Neuronal stem cell (in vitro differentiated cells): ENCODE results near the gene GLG1.

Experiments
- DNase-seq: peaks from one replicate; pipeline ENCODE4 v3.0.0-alpha.2; 2013; ENCODE audit warnings: low spot score
- H2AFZ ChIP-seq: one replicate; pipeline ENCODE4 v1.6.1; 2013; ENCODE audit warnings: mild to moderate bottlenecking, low read length, inconsistent platforms
- H2AK5ac ChIP-seq: 2 replicates; pipeline ENCODE4 v1.6.1; 2013; ENCODE audit warnings: low read depth, mild to moderate bottlenecking, inconsistent platforms, low read length, moderate library complexity, mixed read lengths
- H2BK120ac ChIP-seq: 2 replicates; pipeline ENCODE4 v1.6.1; 2013; ENCODE audit warnings: low read depth, mild to moderate bottlenecking, inconsistent platforms, low read length, moderate library complexity, mixed read lengths
- H2BK12ac ChIP-seq: one replicate; pipeline ENCODE4 v1.6.1; 2013; ENCODE audit warnings: low read length, inconsistent platforms
- H2BK15ac ChIP-seq: 2 replicates; pipeline ENCODE4 v1.6.1; 2013; ENCODE audit warnings: mild to moderate bottlenecking, low read length, inconsistent platforms, mixed read lengths
- H2BK5ac ChIP-seq: one replicate; pipeline ENCODE4 v1.6.1; 2013; ENCODE audit warnings: inconsistent platforms, mild to moderate bottlenecking, low read length, moderate library complexity
- H3K14ac ChIP-seq: one replicate; pipeline ENCODE4 v1.6.1; 2013; ENCODE audit warnings: low read length, inconsistent platforms
- H3K18ac ChIP-seq: 2 replicates; pipeline ENCODE4 v1.6.1; 2013; ENCODE audit warnings: low read length, inconsistent platforms
- H3K23ac ChIP-seq: 2 replicates; pipeline ENCODE4 v1.6.1; 2013; ENCODE audit warnings: low read depth, mild to moderate bottlenecking, mixed read lengths, low read length, inconsistent platforms; ENCODE audit not compliant: poor library complexity
- H3K27ac ChIP-seq: replicated peaks from 3 replicates; pipeline ENCODE4 v1.5.1; 2013; ENCODE audit warnings: low read length, inconsistent platforms
- H3K27me3 ChIP-seq, 3 experiments: 2 replicates each; pipeline ENCODE4 v1.6.1; 2013; ENCODE audit warnings: low read length in 3 of 3, mild to moderate bottlenecking in 2 of 3, inconsistent platforms in 1 of 3, low read depth in 1 of 3, mixed read lengths in 1 of 3, moderate library complexity in 1 of 3; ENCODE audit not compliant: control insufficient read depth in 3 of 3, insufficient read depth in 3 of 3
- H3K36me3 ChIP-seq, 2 donors: replicated peaks in 1 of 2; 2 replicates each; pipeline ENCODE4 v1.6.1; 2013; ENCODE audit warnings: low read length in 2 of 2; ENCODE audit not compliant: control insufficient read depth in 2 of 2, insufficient read depth in 2 of 2
- H3K4ac ChIP-seq: 2 replicates; pipeline ENCODE4 v1.6.1; 2013; ENCODE audit warnings: inconsistent platforms, mild to moderate bottlenecking, low read length, moderate library complexity
- H3K4me1 ChIP-seq, 2 donors: 1 replicate in 1 of 2; 2 replicates in 1 of 2; pipeline ENCODE4 v1.6.1; 2013; ENCODE audit warnings: low read length in 2 of 2, low read depth in 1 of 2; ENCODE audit not compliant: control insufficient read depth in 2 of 2, insufficient read depth in 1 of 2
- H3K4me2 ChIP-seq: one replicate; pipeline ENCODE4 v1.6.1; 2013; ENCODE audit warnings: mild to moderate bottlenecking, low read length, inconsistent platforms; ENCODE audit not compliant: insufficient read depth, poor library complexity, severe bottlenecking
- H3K4me3 ChIP-seq, 2 donors: 2 replicates each; pipeline ENCODE4 v1.5.1; 2013; ENCODE audit warnings: low read length in 2 of 2, mild to moderate bottlenecking in 2 of 2, inconsistent platforms in 1 of 2, moderate library complexity in 1 of 2
- H3K79me1 ChIP-seq: one replicate; pipeline ENCODE4 v1.6.1; 2013; ENCODE audit warnings: low read depth, mild to moderate bottlenecking, inconsistent platforms, low read length, moderate library complexity
- H3K9ac ChIP-seq: one replicate; pipeline ENCODE4 v1.6.1; 2013; ENCODE audit warnings: mild to moderate bottlenecking, low read depth, low read length, inconsistent platforms; ENCODE audit not compliant: poor library complexity
- H3K9me3 ChIP-seq, 2 donors: replicated peaks in 1 of 2; 2 replicates each; pipeline versions ENCODE3 to v1.6.1; 2013; ENCODE audit warnings: low read length in 2 of 2, mild to moderate bottlenecking in 2 of 2, inconsistent platforms in 1 of 2, low read depth in 1 of 2, mixed read lengths in 1 of 2, moderate library complexity in 1 of 2; ENCODE audit not compliant: control insufficient read depth in 2 of 2, insufficient read depth in 1 of 2
- H4K8ac ChIP-seq: one replicate; pipeline ENCODE4 v1.6.1; 2013; ENCODE audit warnings: low read depth, mild to moderate bottlenecking, inconsistent platforms, low read length, moderate library complexity
- H4K91ac ChIP-seq: one replicate; pipeline ENCODE4 v1.6.1; 2013; ENCODE audit warnings: low read length, low read depth, mild to moderate bottlenecking, inconsistent platforms; ENCODE audit not compliant: poor library complexity
- WGBS, 2 donors: extraction: QIAGEN DNeasy Blood & Tissue Kit; methylation state at CpG; one replicate each; pipeline ENCODE4 v1.1.7; 2013; ENCODE audit warnings: missing lambda C conversion rate in 2 of 2, mixed read lengths in 1 of 2; ENCODE audit not compliant: insufficient read length in 2 of 2, insufficient replicate concordance in 1 of 2; ENCODE audit errors: extremely low coverage in 2 of 2; 5-methylcytosine and 5-hydroxymethylcytosine counted together

Gene GLG1

GRCh38 chr16:74562117-74562516 is 44.8 kb downstream of the GLG1 start:
- no peak overlapping the region for H3K4me3 ChIP-seq
- no peak overlapping the region for H2AFZ ChIP-seq
- H3K27me3 ChIP-seq, result no peaks in the 10 kb centered on the region
- H2BK12ac ChIP-seq, result no peak overlapping the region
- no peak overlapping the region for H2AK5ac ChIP-seq
- no peak overlapping the region for H2BK5ac ChIP-seq
- no peak overlapping the region for H3K14ac ChIP-seq
- H4K8ac ChIP-seq, result no peak overlapping the region
- H3K23ac ChIP-seq, result no peak overlapping the region
- no peak overlapping the region for H3K9ac ChIP-seq
- WGBS, 2 donors, result no CpG with 5 or more reads among the region's 1 CpG
- peaks cover 2 to 13% of the 10 kb centered on the region in 2 donors for H3K36me3 ChIP-seq
- H2BK120ac ChIP-seq, result no peak overlapping the region
- H3K4ac ChIP-seq, result no peak overlapping the region
- no peak overlapping the region for H4K91ac ChIP-seq
- DNase-seq, result no peak
- no peak overlapping the region for H3K27ac ChIP-seq
- peaks cover 7% of the 10 kb centered on the region for H3K79me1 ChIP-seq
- H2BK15ac ChIP-seq, result no peak overlapping the region
- H3K18ac ChIP-seq, result no peak overlapping the region
- peaks cover 0 to 2% of the 10 kb centered on the region in 2 donors for H3K9me3 ChIP-seq
- no peak overlapping the region for H3K4me2 ChIP-seq
- peaks cover 0 to 3% of the 10 kb centered on the region in 2 donors for H3K4me1 ChIP-seq

- no peak overlapping the region for H3K23ac ChIP-seq
- H2BK15ac ChIP-seq, result no peak overlapping the region
- H3K4me1 ChIP-seq, result peaks cover 0 to 3% of the 10 kb centered on the region in 2 donors
- H3K27me3 ChIP-seq, result no peaks in the 10 kb centered on the region
- H3K18ac ChIP-seq, result no peak overlapping the region
- WGBS, 2 donors, result no CpG with 5 or more reads among the region's 2 CpGs
- H2BK12ac ChIP-seq, result no peak overlapping the region
- H3K9ac ChIP-seq, result no peak overlapping the region
- H2BK120ac ChIP-seq, result no peak overlapping the region
- H2AK5ac ChIP-seq, result no peak overlapping the region
- H3K4ac ChIP-seq, result no peak overlapping the region
- H3K36me3 ChIP-seq, result peaks cover 2 to 13% of the 10 kb centered on the region in 2 donors
- peaks cover 7% of the 10 kb centered on the region for H3K79me1 ChIP-seq
- no peak overlapping the region for H4K8ac ChIP-seq
- H4K91ac ChIP-seq, result no peak overlapping the region
- no peak overlapping the region for H2AFZ ChIP-seq
- H3K27ac ChIP-seq, result no peak overlapping the region
- H3K4me2 ChIP-seq, result no peak overlapping the region
- DNase-seq, result no peak
- peaks cover 0 to 2% of the 10 kb centered on the region in 2 donors for H3K9me3 ChIP-seq
- H3K4me3 ChIP-seq, result no peak overlapping the region
- no peak overlapping the region for H3K14ac ChIP-seq
- no peak overlapping the region for H2BK5ac ChIP-seq
These were observed 45.3 kb downstream of the GLG1 start for GRCh38 chr16:74561626-74562025.

GRCh38 chr16:74560912-74561311 is 46.0 kb downstream of the GLG1 start:
- Histone ChIP-seq H3K9me3 (peaks cover 0 to 2% of the 10 kb centered on the region in 2 donors), H2BK15ac (no peak overlapping the region), H3K9ac (no peak overlapping the region), H3K4me1 (peaks cover 0 to 3% of the 10 kb centered on the region in 2 donors), H3K27ac (no peak overlapping the region), H3K4ac (no peak overlapping the region), H3K4me2 (no peak overlapping the region), H4K8ac (no peak overlapping the region), H4K91ac (no peak overlapping the region), H2AFZ (no peak overlapping the region), H3K4me3 (no peak overlapping the region), H2BK5ac (no peak overlapping the region), H3K79me1 (peaks cover 8% of the 10 kb centered on the region), H2AK5ac (no peak overlapping the region), H3K18ac (peak overlapping the region; percentile 59), H3K23ac (no peak overlapping the region), H3K36me3 (peaks cover under 1 to 13% of the 10 kb centered on the region in 2 donors), H2BK120ac (no peak overlapping the region), H3K14ac (no peak overlapping the region), H3K27me3 (no peaks in the 10 kb centered on the region), H2BK12ac (no peak overlapping the region)
- DNase-seq, result no peak
- WGBS, 2 donors, result no CpG with 5 or more reads among the region's 3 CpGs

- Histone ChIP-seq H3K18ac (no peak overlapping the region), H2AFZ (no peak overlapping the region), H2BK12ac (no peak overlapping the region), H2AK5ac (no peak overlapping the region), H3K4me3 (no peak overlapping the region), H3K23ac (no peak overlapping the region), H3K9ac (no peak overlapping the region), H3K4me1 (peaks cover 0 to 3% of the 10 kb centered on the region in 2 donors), H3K79me1 (peaks cover 8% of the 10 kb centered on the region), H3K27me3 (no peaks in the 10 kb centered on the region), H3K9me3 (peaks cover 0 to 2% of the 10 kb centered on the region in 2 donors), H3K14ac (no peak overlapping the region), H2BK5ac (no peak overlapping the region), H4K8ac (no peak overlapping the region), H2BK15ac (no peak overlapping the region), H3K36me3 (peaks cover 0 to 13% of the 10 kb centered on the region in 2 donors), H3K4me2 (no peak overlapping the region), H3K27ac (no peak overlapping the region), H2BK120ac (no peak overlapping the region), H3K4ac (no peak overlapping the region), H4K91ac (no peak overlapping the region)
- WGBS, 2 donors, result no CpG with 5 or more reads among the region's 4 CpGs
- DNase-seq, result no peak
These were observed 48.0 kb downstream of the GLG1 start for GRCh38 chr16:74558873-74559272.
